HepG2 (cell line): Measurements from ENCODE around the gene GALNT9.

ENCODE experiments used
- PHF8 ChIP-seq: sonication (generic); formaldehyde crosslinking; IDR thresholded peaks from 2 replicates; pipeline ENCODE4 v1.5.0; 2020; ENCODE audit warnings: missing genetic modification reagents
- SNRNP70 ChIP-seq: fragments of 200-400 bp; formaldehyde crosslinking; IDR thresholded peaks from 2 replicates; pipeline ENCODE4 v1.6.1; 2017; ENCODE audit warnings: mild to moderate bottlenecking, low read depth, low read length, moderate library complexity

GRCh38 chr12:132295101-132295526 is 34.3 kb downstream of the GALNT9 start:
- TF ChIP-seq SNRNP70 (no peak), PHF8 (CRISPR knock-in tag) (no peak)
